Lower lobe of right lung (tissue), 2 donors: ENCODE results near the gene CREB3L2. TPM values are rescaled to one million over a fixed set of nuclear protein-coding genes. Genes with fewer than 3 reads are reported as not detected.

Experiments used
- ATAC-seq, 2 donors: fragments of 200-7000 bp; cut with Tn5 transposase; one replicate each; pipeline ENCODE4 v1.9.1; 2020 to 2022; ENCODE audit warnings: mild to moderate bottlenecking in 2 of 2, moderate library complexity in 2 of 2
- DNase-seq: peaks from one replicate; pipeline ENCODE4 v3.0.0-alpha.2; 2020
- H3K27ac ChIP-seq: fragments of 200-600 bp; one replicate; pipeline ENCODE4 v1.8.0; 2022
- H3K27me3 ChIP-seq: fragments of 200-600 bp; one replicate; pipeline ENCODE4 v1.8.0; 2022; ENCODE audit warnings: low read depth
- H3K36me3 ChIP-seq: fragments of 200-600 bp; one replicate; pipeline ENCODE4 v1.8.0; 2022; ENCODE audit warnings: mild to moderate bottlenecking
- H3K4me1 ChIP-seq: fragments of 200-600 bp; one replicate; pipeline ENCODE4 v1.8.0; 2022
- H3K4me3 ChIP-seq: fragments of 200-600 bp; one replicate; pipeline ENCODE4 v1.8.0; 2022; ENCODE audit warnings: mild to moderate bottlenecking
- H3K9me3 ChIP-seq: fragments of 200-600 bp; one replicate; pipeline ENCODE4 v1.8.0; 2022
- CTCF ChIP-seq: fragments of 200-600 bp; IDR thresholded peaks from one replicate; pipeline ENCODE4 v1.8.0; 2022; ENCODE audit warnings: antibody characterized with exemption, mild to moderate bottlenecking
- intact Hi-C: fragments of 100-400 bp; cut with DNase I; formaldehyde crosslinking; loops from one replicate; pipeline ENCODE4 v1.11.0; 2022
- total RNA-seq: library from RNA; stranded (reverse); fragmentation: NEBNext Ultra II Directional; extraction: Animal tissue kit (Norgen Biotek cat#: 25700); gene quantifications from one replicate; pipeline ENCODE4 v1.2.1, GENCODE V29; 2021
- donor health status: DM: no; HTN: yes; CAD: no; lungs with severe emphysema.

Gene CREB3L2
- total RNA-seq, 1 donor from 2014 or later: 48.9 TPM

DNA sequence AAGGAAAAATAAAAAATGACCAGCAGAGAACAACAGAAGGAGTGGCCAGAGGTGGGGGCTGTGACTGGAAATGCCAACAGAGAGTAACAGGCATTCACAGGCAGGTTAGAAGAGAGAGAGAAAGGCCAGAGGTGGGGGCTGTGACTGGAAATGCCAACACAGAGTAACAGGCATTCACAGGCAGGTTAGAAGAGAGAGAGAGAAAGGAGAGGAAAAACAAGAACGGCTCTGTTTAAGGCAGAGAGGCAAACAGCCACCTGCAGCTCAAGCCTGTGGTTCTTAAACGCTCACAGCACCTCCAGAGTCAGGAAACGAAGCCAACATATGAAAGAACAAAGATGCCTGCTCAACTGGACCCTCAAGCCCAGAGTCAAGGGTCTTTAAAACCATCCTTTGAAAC lies 115.6 kb downstream of the CREB3L2 start:
- Histone ChIP-seq H3K27ac (no peak overlapping the region), H3K36me3 (peaks cover 88% of the 10 kb centered on the region), H3K4me3 (no peak overlapping the region), H3K27me3 (no peaks in the 10 kb centered on the region), H3K4me1 (no peaks in the 10 kb centered on the region), H3K9me3 (no peaks in the 10 kb centered on the region)
- intact Hi-C loops: no loop called here
- no peak for TF ChIP-seq CTCF
- no peak for ATAC-seq
- no peak for DNase-seq

DNA sequence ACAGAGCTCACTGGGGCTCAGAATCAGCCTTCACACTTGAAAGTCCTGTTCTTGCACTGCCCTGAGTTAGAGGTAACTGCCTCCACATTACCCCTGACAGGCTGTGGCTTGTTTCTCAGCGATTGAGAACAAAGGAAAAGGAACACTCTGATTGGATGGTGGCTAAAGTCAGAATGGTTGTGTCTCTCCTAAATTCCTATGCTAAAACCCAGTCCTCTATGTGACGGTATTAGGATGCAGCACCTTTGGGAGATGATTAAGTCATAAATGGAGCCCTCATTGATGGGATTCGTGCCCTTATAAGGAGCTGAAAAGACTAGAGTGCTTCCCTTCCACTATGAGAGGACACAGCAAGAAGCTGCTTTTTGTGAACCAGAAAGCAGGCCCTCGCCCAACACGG lies 116.2 kb downstream of the CREB3L2 start:
- DNase-seq: no peak
- H3K4me3 ChIP-seq: no peak overlapping the region
- H3K9me3 ChIP-seq: no peaks in the 10 kb centered on the region
- no peaks in the 10 kb centered on the region for H3K27me3 ChIP-seq
- H3K4me1 ChIP-seq: no peaks in the 10 kb centered on the region
- no peak for TF ChIP-seq CTCF
- H3K36me3 ChIP-seq: peaks cover 88% of the 10 kb centered on the region
- no peak for ATAC-seq
- intact Hi-C loops: no loop called here
- no peak overlapping the region for H3K27ac ChIP-seq

DNA sequence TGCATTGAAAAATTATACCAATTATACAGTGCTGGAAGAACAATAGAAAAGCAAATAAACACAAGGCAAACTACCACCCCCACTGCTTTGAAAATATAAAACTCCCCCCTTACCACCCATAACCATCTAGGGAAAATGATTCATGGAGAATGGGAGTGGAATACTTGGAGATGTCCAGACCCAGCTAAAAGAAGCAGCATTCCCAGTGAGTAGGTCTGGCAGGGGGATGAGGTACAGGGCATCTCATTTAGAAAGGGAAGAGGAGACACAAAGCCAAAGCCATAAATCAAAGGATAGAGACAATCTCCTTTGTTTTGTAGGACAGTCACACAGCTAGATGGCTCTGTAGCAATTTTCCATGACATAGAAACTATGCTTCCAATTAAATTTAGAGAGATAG lies 119.1 kb downstream of the CREB3L2 start:
- no peak for ATAC-seq
- intact Hi-C loops: no loop called here
- Histone ChIP-seq H3K9me3 (no peaks in the 10 kb centered on the region), H3K27ac (no peak overlapping the region), H3K27me3 (no peaks in the 10 kb centered on the region), H3K4me3 (no peak overlapping the region), H3K36me3 (peaks cover 93% of the 10 kb centered on the region), H3K4me1 (no peaks in the 10 kb centered on the region)
- no peak for TF ChIP-seq CTCF
- DNase-seq: no peak

DNA sequence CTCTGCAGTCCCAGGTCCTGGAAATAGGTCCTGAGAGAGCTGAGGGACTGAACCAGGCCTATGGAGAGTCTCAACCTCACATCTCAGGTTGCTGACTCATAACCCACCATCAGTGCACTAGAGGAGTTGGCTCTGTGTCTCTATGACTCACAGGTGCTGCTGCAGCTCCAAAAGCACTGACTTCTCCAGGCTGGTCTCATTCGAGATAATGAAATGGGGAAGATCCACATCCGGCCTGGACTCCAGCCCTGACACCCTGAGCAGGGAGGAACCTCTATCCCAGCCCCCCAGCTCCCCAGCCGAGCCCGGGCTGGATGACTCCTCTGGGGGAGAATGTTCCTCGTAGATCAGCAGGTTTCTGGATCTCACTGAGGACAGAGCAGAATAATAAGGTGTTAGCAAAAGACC lies 119.6 kb downstream of the CREB3L2 start:
- no peak overlapping the region for H3K4me3 ChIP-seq
- peaks cover 94% of the 10 kb centered on the region for H3K36me3 ChIP-seq
- H3K4me1 ChIP-seq: no peaks in the 10 kb centered on the region
- no peak for ATAC-seq
- no peak overlapping the region for H3K27ac ChIP-seq
- no peak for TF ChIP-seq CTCF
- no peaks in the 10 kb centered on the region for H3K27me3 ChIP-seq
- no peak for DNase-seq
- H3K9me3 ChIP-seq: no peaks in the 10 kb centered on the region
- intact Hi-C loops: no loop called here

- H3K27ac ChIP-seq: no peak overlapping the region
- DNase-seq (no peak), ATAC-seq (no peak)
- H3K4me1 ChIP-seq: peaks cover 5% of the 10 kb centered on the region
- no peaks in the 10 kb centered on the region for H3K9me3 ChIP-seq
- H3K27me3 ChIP-seq: no peaks in the 10 kb centered on the region
- TF ChIP-seq CTCF: no peak
- intact Hi-C loops: no loop called here
- H3K4me3 ChIP-seq: no peak overlapping the region
- H3K36me3 ChIP-seq: peaks cover 92% of the 10 kb centered on the region
These were observed 120.2 kb downstream of the CREB3L2 start for GRCh38 chr7:137881607-137882260.
